Pons (tissue), 1 donor: Measurements from ENCODE around the gene IKZF2.

Source experiments
- DNase-seq: peaks from one replicate; pipeline ENCODE4 v3.0.0-alpha.2; 2016; ENCODE audit warnings: low spot score

The IKZF2 gene

DNA sequence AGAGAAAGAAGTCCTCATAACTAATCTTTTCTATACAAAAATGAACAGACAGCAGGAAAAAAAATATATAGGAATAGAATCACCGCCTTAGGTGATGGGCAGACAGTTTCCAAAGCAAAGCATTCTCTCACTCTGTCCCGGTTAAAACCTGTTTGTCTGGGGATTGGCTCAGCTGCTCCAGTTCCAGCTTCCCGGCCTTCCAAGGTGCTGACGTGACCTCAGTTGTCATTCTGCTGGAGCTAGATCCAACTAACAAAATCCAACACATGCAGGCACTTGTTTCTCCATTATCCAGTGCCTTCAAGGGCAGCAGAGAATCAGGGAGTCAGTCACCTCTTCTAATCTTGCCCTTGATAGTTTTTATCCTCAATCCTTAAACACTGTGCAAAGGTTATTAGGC is 52.8 kb downstream of the IKZF2 start:
- DNase-seq = no peak

DNA sequence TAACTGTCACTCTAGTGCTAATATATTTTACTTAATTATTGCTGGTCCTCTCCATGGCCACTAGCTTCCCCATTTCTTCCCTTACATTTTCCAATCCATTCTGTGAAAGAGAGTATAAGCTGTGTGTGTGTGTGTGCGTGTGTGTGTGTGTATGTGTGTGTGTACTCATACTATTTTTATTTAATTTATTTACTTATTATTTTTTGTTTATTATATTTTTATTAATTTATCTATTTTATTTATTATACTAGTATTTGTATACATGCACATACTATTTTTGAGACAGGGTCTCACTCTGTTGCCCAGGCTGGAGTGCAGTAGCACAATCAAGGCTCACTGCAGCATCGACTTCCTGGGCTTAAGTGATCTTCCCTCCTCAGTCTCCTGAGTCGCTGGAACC is 59.6 kb downstream of the IKZF2 start:
- no peak for DNase-seq

DNA sequence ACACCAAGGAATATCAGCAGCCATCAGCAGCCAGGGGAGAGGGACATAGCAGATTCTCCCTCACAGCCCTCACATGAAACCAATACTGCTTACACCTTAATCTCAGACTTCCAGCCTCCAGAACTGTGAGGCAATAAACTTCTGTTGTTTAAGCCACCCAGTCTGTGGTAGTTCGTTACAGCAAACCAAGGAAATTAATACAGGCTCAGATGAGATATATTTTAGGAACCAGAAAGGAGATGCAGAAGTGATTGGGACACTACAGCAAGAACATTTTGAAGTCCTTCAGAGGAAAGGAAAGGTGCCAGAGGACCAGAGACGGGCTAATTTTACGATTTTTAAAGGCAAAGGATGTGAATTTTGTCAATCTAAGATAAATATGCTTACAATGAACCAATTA is 60.6 kb downstream of the IKZF2 start:
- DNase-seq = no peak

DNA sequence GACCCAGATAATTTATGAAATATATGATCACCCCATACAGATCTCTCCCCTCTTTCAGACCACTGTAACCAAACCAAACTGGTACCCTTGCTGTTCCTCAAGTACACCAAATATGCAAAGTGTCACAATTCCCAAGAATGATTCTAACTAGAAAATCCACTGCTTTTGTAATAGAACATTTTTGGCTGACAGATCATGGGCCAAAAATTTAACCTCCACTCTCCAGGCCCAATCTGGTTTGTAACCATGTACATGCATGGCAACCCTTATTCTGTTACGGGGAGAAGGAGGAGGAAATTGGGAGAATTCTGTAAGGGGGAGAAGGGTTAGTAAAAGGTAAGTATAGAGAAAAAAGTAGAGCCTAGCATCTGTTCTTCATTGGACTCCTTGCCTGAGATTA is 62.0 kb downstream of the IKZF2 start:
- no peak for DNase-seq

DNA sequence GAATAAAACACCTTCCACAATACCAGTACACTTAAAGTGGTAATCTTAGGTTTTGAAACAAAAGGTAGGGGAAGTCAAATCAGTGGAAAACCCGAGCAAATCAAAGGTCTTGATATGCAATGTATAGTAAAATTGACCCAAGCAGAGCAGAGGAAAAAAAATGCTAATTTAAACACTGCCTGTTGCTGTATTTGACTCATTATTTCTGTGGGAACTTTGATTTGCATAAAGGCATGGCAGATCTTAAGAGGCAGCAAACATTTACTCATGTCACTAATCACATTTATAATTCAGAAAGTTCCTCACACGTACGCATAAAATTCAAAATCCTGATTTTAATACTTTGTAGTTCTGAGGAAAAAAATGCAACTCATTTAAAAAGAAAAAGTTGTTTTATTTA is 64.4 kb downstream of the IKZF2 start:
- DNase-seq = no peak

DNA sequence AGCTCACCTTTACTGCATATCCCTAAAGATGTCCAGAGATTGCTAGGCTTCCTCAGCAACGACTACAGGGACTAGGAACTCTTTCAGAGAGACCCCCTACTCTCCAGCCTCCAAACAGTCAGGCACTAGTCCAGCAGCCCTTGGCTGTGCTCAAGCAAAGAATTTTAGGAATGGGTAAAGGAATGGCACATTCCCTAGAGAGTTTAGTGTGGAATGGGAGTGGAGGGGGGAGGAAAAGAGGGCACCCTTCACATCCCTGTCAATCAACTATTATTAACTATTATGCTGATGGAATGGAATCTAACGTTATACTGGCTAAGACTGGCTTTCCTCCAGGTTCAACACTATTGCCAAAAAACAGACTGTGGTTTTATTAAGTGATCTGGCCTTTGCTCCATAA is 64.8 kb downstream of the IKZF2 start:
- DNase-seq = no peak

DNA sequence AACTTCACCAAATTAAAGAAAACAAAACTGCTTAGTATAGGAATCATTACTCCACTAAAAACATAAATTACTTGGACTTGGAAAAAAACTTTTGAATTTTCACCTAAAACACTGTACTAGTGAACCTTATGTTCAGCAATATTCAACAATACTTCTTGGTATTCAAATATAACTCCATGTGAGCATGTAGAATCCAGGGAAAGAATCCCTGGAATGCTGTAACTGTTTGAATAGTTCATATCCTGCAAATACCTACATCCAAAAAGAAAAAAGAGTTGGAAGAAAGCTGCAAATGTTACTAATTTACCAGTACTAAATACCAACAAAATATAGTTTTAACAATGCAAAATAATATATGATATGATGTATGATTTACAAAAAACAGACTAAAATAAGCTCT is 65.4 kb downstream of the IKZF2 start:
- no peak for DNase-seq

DNA sequence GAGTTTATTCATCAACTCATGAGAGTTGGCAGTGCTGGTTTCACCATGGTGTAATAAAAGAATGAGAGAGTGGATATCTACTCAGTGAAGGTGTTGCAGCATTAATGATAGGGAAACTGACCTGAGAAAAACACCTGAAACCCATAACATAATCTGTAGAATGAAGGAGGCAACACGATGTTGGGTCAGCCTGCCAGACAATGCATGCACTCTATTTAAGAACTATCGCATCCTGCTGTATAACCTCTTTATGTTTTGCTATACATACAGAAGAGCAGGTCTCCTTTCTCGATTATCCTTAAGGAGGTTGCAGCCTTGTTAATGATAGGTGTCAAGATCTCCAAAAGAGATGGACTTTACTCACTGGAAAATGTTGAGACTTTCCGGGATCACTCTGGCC is 65.9 kb downstream of the IKZF2 start:
- DNase-seq = no peak

DNA sequence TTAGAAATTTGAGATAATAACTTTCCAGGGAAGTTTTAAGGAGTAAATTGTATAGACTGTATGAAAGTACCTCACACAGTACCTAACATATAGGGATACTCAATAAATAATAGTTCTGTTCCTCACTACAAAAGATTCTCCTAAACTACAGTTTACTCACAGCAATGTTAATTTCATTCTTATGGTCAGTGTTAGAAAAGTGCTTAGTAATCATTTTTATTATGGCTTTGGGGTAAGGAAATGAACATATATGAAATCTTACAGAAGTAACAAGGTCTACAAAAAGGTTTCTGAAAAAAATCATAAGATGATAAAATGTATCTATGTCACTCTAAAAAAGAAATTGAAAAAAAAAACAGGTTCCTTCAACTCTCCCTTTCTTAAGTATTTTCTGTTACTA is 67.2 kb downstream of the IKZF2 start:
- DNase-seq = no peak

DNA sequence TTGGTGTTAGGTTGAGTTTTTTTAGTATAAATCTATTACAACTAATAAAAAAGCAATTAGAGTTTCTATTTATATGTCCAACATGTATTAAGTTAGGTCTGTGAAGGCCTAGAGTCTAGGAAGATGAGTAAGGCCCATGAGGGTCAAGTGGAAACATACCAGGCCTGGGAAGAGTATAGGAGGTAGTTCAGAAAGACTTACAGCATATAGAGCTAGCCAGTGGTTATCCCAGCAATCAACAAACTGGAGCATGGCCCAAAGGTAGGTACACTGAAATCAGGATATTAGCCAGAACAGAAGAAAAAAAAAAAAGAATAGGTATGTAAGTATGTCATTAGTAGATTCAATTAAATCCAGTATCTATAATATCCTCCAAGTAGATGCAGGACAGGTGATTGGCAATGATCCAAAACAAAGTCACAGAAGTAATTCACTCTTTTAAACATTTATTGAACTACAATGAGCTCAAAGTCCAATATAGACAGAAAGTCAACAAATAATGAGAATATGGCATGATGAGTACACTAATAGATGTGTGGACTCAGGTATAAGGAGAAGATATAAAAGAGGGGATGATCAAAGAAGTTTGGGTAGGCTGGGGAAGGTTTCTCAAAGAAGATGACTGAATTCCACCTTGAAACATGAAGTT is 70.3 kb downstream of the IKZF2 start:
- no peak for DNase-seq

DNA sequence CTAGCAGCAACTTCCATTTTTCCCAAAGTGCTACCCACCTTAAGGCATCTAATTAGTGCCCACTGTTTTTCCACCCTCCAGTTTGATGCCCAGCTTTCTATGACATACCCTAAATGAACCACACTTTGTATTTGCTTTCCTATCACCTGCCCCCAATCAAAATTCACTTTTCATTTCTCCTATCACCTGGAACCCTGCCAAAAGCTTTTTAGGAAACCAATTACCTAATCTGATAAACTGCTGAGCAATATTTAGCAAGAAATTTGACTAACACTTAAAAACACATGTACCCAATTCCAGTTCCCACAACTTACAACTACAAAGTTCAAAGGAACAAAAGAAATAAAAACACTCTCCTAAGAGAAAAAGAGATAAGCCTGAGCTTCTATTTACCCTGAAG is 71.7 kb downstream of the IKZF2 start:
- DNase-seq = no peak

DNA sequence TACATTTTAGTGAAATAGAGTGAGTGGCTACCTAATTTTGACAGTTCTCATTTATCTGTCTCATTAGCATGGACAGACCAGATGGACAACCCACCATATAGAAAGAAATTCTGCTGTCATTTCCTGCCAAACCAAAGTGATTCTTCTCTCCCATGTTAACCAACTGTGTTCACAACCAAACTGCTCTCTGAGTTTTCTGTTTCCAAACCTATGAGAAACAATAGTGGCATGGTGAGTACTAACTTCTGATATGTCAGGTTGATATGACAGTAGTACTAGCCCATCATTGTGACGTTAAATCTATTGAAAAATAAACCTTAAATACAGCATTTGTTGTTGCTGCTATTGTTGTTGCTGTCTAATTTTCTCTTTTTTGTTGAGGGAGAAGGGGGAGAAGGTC is 72.7 kb downstream of the IKZF2 start:
- no peak for DNase-seq

DNA sequence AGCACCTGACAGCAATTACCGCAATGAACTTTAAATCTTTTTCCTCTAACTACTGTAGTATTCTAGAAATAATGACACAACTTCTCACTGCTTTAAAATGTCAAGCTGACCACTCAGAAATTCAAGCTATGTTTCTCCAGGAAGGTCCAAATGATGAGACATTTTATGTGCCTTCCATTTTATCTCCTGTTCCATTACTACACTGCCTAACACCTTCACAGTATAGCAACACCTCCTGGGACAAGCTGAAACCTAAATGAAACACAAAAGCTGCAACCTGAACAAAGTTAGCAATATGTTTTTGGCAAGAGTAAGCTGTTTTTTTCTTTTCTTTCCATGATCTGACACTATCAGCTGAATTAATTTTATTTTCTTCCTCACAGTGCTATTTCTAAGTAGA is 81.9 kb downstream of the IKZF2 start:
- no peak for DNase-seq

DNA sequence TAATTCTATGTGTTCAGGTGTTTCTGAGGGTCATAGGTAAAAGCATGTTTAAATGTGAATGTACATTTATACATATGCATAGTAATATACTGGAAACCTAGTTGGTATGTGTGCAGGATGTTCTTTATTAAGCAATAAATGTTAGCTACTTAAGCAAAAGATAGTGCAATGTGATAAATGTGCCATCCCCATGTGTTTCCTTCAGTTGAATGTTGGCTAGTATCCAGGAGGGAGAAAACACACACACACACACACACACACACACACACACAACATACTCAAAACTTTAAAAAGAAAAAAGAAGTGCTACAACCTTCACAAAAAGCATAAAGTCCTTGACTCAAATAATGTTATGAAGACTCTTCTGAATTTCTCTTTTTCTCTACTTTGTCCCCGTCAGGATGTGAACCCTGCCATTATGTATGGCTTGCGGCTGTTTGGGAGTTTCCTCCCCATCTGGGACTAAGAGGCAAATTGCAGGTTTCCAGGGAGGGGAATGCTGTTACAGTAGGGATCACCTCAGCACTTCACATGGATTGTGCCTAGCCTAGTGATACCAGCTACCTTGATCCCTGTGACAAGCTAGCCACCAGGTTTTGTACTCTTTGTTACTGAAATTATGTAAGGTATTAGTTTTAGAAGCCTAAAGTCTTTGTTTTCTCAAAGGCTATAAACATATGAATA is 82.6 kb downstream of the IKZF2 start:
- no peak for DNase-seq

DNA sequence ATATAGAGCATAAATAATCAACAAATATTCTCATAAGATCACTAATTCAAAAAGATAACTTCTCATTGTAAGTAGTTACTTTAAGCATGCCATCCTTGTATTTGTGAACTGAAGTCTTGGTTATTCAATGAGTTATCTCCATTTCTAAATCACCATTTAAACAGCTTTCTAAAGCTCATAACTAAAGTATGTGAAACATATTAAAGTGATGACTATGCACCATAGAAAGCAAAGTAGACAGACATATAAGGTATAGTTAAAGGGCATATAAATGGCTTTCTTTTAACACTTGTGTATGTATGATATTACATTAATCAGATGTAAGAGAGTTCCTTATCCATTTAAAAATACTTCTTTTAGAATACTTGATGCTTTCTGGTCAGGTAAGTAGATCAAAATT is 83.5 kb downstream of the IKZF2 start:
- no peak for DNase-seq

DNA sequence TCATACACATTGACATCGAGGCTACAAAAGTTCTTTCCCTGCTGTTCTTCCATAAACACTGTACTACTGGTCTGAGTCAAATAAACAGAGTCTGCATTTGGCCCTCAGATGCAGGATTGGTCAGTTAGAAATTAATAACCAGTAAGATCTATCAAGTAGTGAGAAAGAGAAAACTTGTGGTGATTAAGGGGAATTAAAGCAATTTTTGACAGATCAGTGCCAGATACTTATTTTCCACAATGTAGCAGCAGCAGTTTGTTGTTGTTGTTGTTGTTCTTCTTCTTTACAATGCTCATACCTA is 85.0 kb downstream of the IKZF2 start:
- no peak for DNase-seq

DNA sequence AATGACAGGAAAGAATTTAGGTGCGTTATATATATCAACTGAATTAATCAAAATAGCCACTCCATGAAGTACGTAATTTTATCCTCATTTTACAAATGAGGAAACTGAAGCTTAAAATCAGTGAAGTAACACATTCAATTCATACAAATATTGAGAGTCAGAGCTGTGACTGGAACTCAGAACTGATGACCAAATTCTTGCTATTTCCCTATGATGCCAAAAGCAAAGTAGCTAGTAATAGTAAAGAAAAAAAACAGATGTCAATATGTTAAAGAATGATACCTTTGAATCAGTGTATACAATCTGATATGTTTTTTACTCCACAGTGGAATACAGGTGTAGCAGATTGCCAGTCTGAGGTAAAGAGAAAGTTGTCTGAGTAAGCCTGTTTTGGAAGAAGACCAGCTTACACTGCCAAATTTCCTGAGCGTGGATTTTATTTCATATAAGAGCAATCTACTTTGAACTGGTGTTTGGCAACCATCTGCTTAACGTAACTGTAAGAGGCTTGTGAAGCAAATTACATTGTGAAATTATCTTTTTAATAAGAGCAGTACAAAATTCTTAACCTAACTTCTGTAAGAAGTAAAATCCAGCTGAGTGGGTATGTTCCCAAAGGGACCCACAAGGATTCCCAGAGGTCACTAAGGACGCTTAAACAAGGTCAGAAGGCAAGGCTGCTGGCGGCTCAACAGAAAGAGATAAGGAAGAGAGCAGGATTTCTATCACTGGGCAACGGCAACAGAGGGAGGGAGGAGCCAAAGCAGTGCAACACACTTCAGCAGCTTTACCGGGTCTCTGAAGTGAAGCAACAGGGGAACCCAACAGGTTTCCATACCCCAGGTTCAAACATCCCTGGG is 85.6 kb downstream of the IKZF2 start:
- DNase-seq = no peak

DNA sequence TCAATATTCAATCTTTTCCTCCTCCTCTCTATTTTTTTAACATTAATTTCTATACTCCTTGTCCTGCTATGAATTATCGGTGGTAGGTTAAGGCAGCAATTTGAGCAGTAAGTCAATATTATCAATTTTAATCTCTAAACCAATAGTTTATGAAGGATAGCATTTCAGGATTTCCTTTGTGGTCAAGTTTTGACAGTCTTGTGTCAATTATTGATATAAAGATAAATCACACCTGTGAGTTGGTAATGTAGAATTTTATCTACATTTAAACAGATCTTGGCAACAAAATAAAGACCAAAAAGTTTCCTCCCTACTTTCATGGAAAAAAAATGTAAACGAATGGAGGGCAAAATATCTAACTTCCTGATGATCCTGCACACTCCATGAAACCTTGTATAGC is 87.3 kb downstream of the IKZF2 start:
- no peak for DNase-seq

DNA sequence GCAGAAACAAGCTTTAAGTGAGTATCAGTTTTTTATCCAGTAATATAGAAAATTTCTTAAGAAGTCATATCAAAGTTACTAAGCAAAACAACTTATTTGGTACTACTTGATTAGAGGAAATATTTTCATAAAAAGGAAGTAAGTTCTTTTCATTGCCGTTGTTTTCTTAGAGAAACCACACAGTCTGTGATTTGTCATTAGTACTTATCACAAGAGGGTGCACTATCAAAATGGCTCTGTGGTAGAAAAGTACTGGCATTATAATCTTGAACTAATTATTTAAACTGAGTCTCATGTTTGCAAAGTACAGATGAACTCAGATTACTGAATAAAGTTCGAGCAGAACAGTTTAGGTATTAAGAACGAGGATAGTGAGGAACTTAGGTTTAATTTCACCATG is 93.4 kb downstream of the IKZF2 start:
- DNase-seq = no peak

DNA sequence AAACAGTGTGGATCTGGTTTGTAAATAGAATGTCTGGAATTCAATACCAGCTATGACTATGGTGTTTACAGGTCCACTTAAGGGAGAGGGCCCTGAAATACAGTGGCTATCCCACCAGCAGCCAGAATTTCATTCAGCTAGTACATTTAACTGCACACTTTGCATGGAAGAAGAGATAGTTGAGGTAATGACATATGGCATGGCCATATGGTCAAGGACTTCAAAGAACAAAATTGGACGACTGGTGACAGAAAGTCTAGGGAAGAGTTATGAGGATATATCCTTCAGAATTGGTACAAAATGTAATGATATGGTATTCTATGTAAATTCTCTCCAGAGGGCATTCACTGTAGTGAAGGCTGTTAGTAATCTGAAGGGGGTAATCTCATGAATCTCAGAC is 105.0 kb downstream of the IKZF2 start:
- DNase-seq = no peak

DNA sequence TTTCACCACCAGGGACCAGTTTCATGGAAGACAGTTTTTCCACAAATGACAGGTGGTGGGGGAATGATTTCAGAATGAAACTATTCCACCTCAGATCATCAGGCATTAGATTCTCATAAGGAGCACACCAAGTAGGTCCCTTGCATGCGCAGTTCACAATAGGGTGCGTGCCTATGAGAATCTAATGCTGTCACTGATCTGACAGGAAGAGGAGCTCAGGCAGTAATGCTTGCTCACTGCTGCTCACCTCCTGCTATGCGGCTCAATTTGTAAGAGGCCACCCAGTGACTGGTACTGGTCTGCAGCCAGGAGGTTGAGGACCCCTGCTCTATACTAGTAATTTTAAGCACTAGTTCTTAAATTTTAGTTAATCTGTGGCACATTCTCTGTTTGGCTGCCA is 107.8 kb downstream of the IKZF2 start:
- no peak for DNase-seq

DNA sequence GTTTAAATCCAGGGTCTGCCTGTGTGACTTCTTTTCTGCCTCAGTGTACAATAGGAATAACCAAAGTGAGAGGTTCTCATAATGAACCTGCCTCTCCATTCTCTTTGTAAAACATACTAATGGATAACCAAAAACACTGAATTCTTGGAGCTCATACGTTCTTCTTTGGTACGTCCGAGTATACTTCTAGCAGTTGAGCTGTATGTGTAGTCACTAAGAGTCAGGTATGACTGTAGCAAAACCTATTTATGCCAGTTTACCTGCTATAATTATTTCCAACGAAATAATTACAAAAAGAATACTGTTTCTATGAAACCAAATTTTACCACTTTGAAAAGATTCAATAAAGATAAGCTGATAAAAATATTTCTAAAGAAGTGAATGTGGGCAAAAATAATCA is 109.2 kb downstream of the IKZF2 start:
- no peak for DNase-seq

DNA sequence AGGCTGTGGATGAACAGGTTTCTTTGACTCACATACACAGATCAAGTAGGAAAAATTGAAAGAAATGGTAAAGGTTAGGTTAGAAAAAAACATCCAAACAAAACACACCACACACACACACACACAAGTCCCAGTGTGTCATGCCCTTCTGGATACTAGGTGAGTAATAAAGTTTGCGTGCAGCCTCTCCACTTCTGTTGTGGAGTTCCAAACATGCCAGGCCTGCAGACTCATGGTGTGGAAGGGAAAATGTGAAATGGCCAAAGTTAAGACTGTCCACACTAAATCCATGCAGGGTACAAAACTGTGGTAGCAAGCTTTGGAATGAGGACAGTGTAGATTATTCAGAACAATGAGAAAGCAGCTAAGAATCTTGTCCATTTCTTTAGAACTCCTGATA is 114.6 kb downstream of the IKZF2 start:
- no peak for DNase-seq

DNA sequence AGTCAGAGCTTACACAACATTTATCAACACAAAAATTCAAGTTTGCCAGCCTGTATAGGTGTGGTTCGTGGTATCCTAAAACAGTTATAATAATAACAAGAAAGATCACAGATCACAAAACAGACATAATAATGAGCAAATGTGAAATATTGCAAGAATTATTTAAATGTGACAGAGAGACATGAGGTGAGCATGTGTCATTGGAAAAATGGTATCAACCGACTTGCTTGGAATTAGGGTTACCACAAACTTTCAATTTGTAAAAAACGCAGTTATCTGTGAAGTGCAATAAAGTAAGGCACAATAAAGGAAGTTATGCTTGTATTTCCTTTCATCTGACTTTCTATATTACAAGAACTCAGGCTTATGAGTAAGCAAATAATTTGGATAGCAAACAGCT is 116.8 kb downstream of the IKZF2 start:
- no peak for DNase-seq
